ENCODE measurements around the gene OTX1. TPM values are rescaled to one million over a fixed set of nuclear protein-coding genes. Genes with fewer than 3 reads are reported as not detected.
A peak's percentile ranks its signal among the peaks of the same experiment; 100 is the strongest.

OTX1 gene
- total and polyA plus RNA-seq, 9 of the 15 experiments (the other 6 are each of a cell fraction or from before 2014, with no cell fraction given) = 0.18 to 7.1 (median 0.58) TPM

- peak overlapping the region; percentile 85; the same call in 1 of the 3 replicates for H3K27ac ChIP-seq (ENCODE audit: extremely low read depth, low read depth, low read length)
- FAIRE-seq (peak; percentile 29), ATAC-seq (no peak), DNase-seq (ENCODE audit: extremely low read depth in 1 of 4, low spot score in 3 of 4) (no peak)
- H4K20me1 ChIP-seq (replicated peaks; ENCODE audit: control insufficient read depth, insufficient read depth, low read length) = no peaks in the 10 kb centered on the region
- peaks cover 5% of the 10 kb centered on the region for H3K9me3 ChIP-seq (replicated peaks; ENCODE audit: control insufficient read depth, insufficient read depth, low read depth, low read length)
- H3K9ac ChIP-seq (ENCODE audit: insufficient read depth in 1 of 2, low read depth in 2 of 2, low read length in 2 of 2) = peak overlapping the region; percentile 82 to 99; a peak in 3 of 4 replicates
- in situ Hi-C loops (cut with MboI) = no loop called here
- peak overlapping the region; percentile 94 for H2AFZ ChIP-seq (ENCODE audit: low read depth, low read length)
- H3K27me3 ChIP-seq (ENCODE audit: control insufficient read depth in 2 of 2, insufficient read depth in 2 of 2, low read length in 2 of 2) = no peaks in the 10 kb centered on the region
- CTCF ChIA-PET (ENCODE audit: low intra/inter-chr PET ratio) = no interaction called here
- no TSS peak for BruUV-seq (replicated peaks)
- peaks cover 12% of the 10 kb centered on the region; the same call in 2 of the 3 replicates for H3K79me2 ChIP-seq (ENCODE audit: control insufficient read depth, insufficient read depth, low read length)
- POLR2A ChIA-PET = interaction anchor here (0.8 kb wide), 1 partner anchor 521 kb away, joined by 3 read pairs; no protein-coding TSS in a partner anchor
- H3K4me1 ChIP-seq (replicated peaks in 1 of 2; ENCODE audit: control insufficient read depth in 2 of 2, insufficient read depth in 2 of 2, low read length in 2 of 2) = peaks cover 2 to 39% of the 10 kb centered on the region in 2 experiments; a peak in 4 of 5 replicates
- 85% methylated on average over 19 of the region's 39 CpGs for WGBS (ENCODE audit: insufficient coverage, low coverage, missing lambda C conversion rate)
- peaks cover 17% of the 10 kb centered on the region; the same call in 2 of the 3 replicates for H3K36me3 ChIP-seq (ENCODE audit: control insufficient read depth, insufficient read depth, low read length)
- intact Hi-C loops (cut with micrococcal nuclease) = no loop called here
- peak overlapping the region; percentile 88 for H3K4me3 ChIP-seq
- TF ChIP-seq HNRNPL (IDR thresholded peaks at IDR 0.05; ENCODE audit: low read depth, low read length) = no peak
- TF ChIP-seq POLR2G (IDR thresholded peaks at IDR 0.05; ENCODE audit: low read depth, low read length) = no peak
- TF ChIP-seq MBD1 (CRISPR knock-in tag; IDR thresholded peaks at IDR 0.05) = 0 out of 2 replicates have a peak, but pooled peaks have one; percentile 57
- no peak for TF ChIP-seq L3MBTL2 (IDR thresholded peaks at IDR 0.05)
- no peak for TF ChIP-seq U2AF2 (optimal IDR thresholded peaks at IDR 0.05; ENCODE audit: low read depth, low read length)
- no peak for TF ChIP-seq E2F4 (CRISPR knock-in tag; IDR thresholded peaks at IDR 0.05; ENCODE audit: low read depth)
- H3K9me1 ChIP-seq (ENCODE audit: control insufficient read depth, insufficient read depth, low read length) = no peaks in the 10 kb centered on the region
- peak overlapping the region; percentile 87 for H3K4me2 ChIP-seq (ENCODE audit: insufficient read depth, low read length)
Observed at GRCh38 chr2:63049211-63049969, 1.2 kb upstream of the OTX1 start.
